Measurements from ENCODE around the gene IL21R. TPM values are rescaled to one million over a fixed set of nuclear protein-coding genes. Genes with fewer than 3 reads are reported as not detected.
"Not testable (repeated sequence)": the region's sequence is repeated elsewhere in the genome, so short reads cannot be mapped to it uniquely, and the experiment has no call there.

IL21R gene
- total RNA-seq, 6 experiments from 2014 or later, result 0.96 to 1.8 (median 1.2) TPM

GRCh38 chr16:27408012-27408601 lies 6.1 kb downstream of the IL21R start:
- TF ChIP-seq CTCF (IDR thresholded peaks at IDR 0.05), result no peak
- peaks cover 1% of the 10 kb centered on the region; the same call in 1 of the 2 replicates for H3K27me3 Mint-ChIP-seq (ENCODE audit: insufficient read depth)
- peak; percentile 66 for DNase-seq
- peaks cover 33% of the 10 kb centered on the region for H3K4me1 Mint-ChIP-seq (ENCODE audit: low read depth)
- peak overlapping the region; percentile 83 for H3K27ac Mint-ChIP-seq
- peaks cover 10% of the 10 kb centered on the region; the same call in 1 of the 2 replicates for H3K36me3 Mint-ChIP-seq (ENCODE audit: low read depth)
- peak overlapping the region; percentile 30; the same call in 1 of the 2 replicates for H3K4me3 Mint-ChIP-seq
- no peaks in the 10 kb centered on the region for H3K9me3 Mint-ChIP-seq

- TF ChIP-seq CTCF (IDR thresholded peaks at IDR 0.05), result no peak
- peak overlapping the region; percentile 83 for H3K27ac Mint-ChIP-seq
- H3K36me3 Mint-ChIP-seq (ENCODE audit: low read depth), result peaks cover 10% of the 10 kb centered on the region; the same call in 1 of the 2 replicates
- H3K4me1 Mint-ChIP-seq (ENCODE audit: low read depth), result peaks cover 31% of the 10 kb centered on the region
- DNase-seq, result no peak
- no peak overlapping the region for H3K4me3 Mint-ChIP-seq
- H3K9me3 Mint-ChIP-seq, result no peaks in the 10 kb centered on the region
- H3K27me3 Mint-ChIP-seq (ENCODE audit: insufficient read depth), result no peaks in the 10 kb centered on the region; the same call in 1 of the 2 replicates
Measured at GRCh38 chr16:27408602-27409031, 6.6 kb downstream of the IL21R start.

GRCh38 chr16:27409958-27410357 lies 8.0 kb downstream of the IL21R start:
- not testable (repeated sequence) for H3K27ac Mint-ChIP-seq; H3K27me3 Mint-ChIP-seq (ENCODE audit: insufficient read depth); H3K9me3 Mint-ChIP-seq; H3K4me3 Mint-ChIP-seq; DNase-seq
- H3K4me1 Mint-ChIP-seq (ENCODE audit: low read depth), result peaks cover 31% of the 10 kb centered on the region
- H3K36me3 Mint-ChIP-seq (ENCODE audit: low read depth), result peaks cover 10% of the 10 kb centered on the region; the same call in 1 of the 2 replicates

- Mint-ChIP-seq H3K9me3 (no peaks in the 10 kb centered on the region), H3K4me3 (no peak overlapping the region), H3K27me3 (ENCODE audit: insufficient read depth) (no peaks in the 10 kb centered on the region), H3K27ac (no peak overlapping the region), H3K36me3 (ENCODE audit: low read depth) (peaks cover 10% of the 10 kb centered on the region; the same call in 1 of the 2 replicates), H3K4me1 (ENCODE audit: low read depth) (peaks cover 31% of the 10 kb centered on the region)
- no peak for DNase-seq
- TF ChIP-seq CTCF (IDR thresholded peaks at IDR 0.05), result no peak
Measured at GRCh38 chr16:27410761-27411160, 8.8 kb downstream of the IL21R start.

GRCh38 chr16:27413956-27414355 lies 12.0 kb downstream of the IL21R start:
- H3K4me3 Mint-ChIP-seq, result no peak overlapping the region
- H3K9me3 Mint-ChIP-seq, result no peaks in the 10 kb centered on the region
- no peaks in the 10 kb centered on the region for H3K4me1 Mint-ChIP-seq (ENCODE audit: low read depth)
- H3K36me3 Mint-ChIP-seq (ENCODE audit: low read depth), result peaks cover 11% of the 10 kb centered on the region
- TF ChIP-seq CTCF (IDR thresholded peaks at IDR 0.05), result no peak
- H3K27me3 Mint-ChIP-seq (ENCODE audit: insufficient read depth), result no peaks in the 10 kb centered on the region
- no peak overlapping the region for H3K27ac Mint-ChIP-seq
- DNase-seq, result no peak

- DNase-seq, result no peak
- H3K4me3 Mint-ChIP-seq, result no peak overlapping the region
- no peak for TF ChIP-seq CTCF (IDR thresholded peaks at IDR 0.05)
- H3K36me3 Mint-ChIP-seq (ENCODE audit: low read depth), result peaks cover 11% of the 10 kb centered on the region
- no peaks in the 10 kb centered on the region for H3K4me1 Mint-ChIP-seq (ENCODE audit: low read depth)
- H3K9me3 Mint-ChIP-seq, result no peaks in the 10 kb centered on the region
- no peak overlapping the region for H3K27ac Mint-ChIP-seq
- H3K27me3 Mint-ChIP-seq (ENCODE audit: insufficient read depth), result no peaks in the 10 kb centered on the region
Measured at GRCh38 chr16:27414788-27415431, 12.9 kb downstream of the IL21R start.
